AML-193 (cell line): ENCODE results near the gene RYR3.

ENCODE experiments used
- DNase-seq, 2 experiments: peaks; one replicate each; lab custom pipeline; 2025; lab: John Stamatoyannopoulos, UW

The RYR3 gene

GRCh38 chr15:33882921-33883320 is 572.2 kb downstream of the RYR3 start:
- DNase-seq: no peak

GRCh38 chr15:33888176-33888575 is 577.4 kb downstream of the RYR3 start:
- no peak for DNase-seq

DNA sequence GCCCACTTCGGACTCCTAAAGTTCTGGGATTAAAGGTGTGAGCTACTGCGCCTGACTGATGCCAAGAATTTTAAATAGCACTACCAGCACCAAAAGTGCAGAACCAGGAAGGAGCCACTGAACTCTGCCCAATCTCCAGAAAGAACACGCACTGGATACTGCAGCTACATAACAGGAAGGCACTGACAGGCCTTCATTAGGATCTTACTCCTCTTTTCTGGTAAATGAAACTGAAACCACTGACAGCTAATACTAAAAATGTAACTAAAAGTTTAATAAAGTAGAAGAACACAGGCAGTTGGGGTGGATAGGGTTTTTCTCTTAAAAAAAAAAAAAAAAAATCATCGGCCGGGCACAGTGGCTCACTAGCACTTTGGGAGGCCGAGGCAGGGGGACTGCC is 583.4 kb downstream of the RYR3 start:
- no peak for DNase-seq

- DNase-seq: no peak
Observed at GRCh38 chr15:33902043-33902442, 591.3 kb downstream of the RYR3 start.

DNA sequence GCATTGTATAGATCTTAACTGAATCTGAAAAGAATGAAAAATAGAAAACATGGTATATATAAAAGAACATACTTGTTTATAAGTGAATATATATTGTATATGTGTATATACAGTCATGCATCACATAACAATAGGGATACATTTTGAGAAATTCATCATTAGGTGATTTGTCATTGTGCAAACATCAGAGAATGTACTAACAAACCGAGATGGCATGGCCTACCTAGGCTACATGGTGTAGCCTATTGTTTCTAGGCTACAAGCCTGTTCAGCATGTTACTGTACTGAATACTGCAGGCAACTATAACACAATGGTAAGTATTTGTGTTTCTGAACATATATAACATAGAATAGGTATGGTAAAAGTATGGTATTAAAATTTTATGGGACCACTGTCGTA is 592.9 kb downstream of the RYR3 start:
- DNase-seq: no peak

DNA sequence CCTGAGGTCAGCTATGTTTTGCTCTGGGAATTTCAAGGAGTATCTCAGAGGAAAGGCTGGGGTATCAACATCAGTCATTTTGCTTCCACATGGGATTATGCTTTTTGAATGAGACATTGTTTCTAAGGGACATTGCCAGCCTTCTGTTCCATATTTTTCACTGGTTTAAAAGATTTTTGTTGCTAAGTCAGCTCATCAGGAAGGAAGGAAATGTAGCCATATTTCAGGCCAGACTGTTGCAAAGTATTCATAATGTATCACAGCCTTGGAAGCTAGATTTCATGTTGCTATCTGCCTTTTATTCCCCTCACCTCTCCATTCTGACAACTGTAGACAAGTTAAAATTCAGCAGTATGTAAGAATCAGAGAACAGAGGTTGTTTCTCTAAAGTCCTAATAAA is 596.6 kb downstream of the RYR3 start:
- no peak for DNase-seq

GRCh38 chr15:33908406-33908805 is 597.6 kb downstream of the RYR3 start:
- DNase-seq: no peak

- DNase-seq: no peak
Observed at GRCh38 chr15:33910741-33911140, 600.0 kb downstream of the RYR3 start.

DNA sequence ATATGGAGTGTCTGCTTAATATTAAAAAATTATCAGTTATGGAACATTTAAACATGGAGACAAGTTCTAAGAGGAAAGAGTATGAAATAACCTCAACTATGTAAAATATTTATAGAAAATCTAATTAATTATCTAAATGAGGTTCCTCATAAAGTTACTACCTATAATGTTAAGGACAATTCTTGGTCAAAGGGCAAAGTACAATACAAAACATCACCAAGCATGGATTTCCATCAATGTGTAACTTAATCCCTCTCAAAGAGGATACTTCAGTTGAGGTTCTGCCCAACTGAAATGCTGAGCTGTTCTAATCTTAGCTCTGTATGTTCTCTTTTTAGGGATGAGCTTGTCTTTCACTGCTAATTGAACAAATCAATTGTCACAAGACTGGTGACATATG is 601.6 kb downstream of the RYR3 start:
- DNase-seq: no peak

DNA sequence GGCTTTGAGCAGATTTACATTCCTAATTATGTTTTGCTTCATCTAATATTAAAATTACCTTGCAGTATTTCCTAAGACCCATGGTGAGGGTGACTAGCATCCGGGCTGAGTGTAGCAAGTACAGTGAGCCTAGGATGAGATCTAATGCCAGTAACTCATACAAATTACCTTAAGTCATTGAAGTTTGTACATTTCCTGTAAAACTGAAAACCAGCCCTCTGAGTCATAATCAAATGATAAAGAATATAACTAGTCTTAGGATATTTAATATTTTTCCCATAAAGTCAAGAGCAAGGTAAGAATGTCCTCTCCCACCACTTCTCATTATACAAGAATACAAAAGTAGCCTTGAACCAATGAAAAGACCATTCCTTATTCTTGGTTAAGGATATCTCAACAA is 602.7 kb downstream of the RYR3 start:
- no peak for DNase-seq
